ENCODE measurements around the gene ARHGAP27. TPM values are rescaled to one million over a fixed set of nuclear protein-coding genes. Genes with fewer than 3 reads are reported as not detected.

ARHGAP27 gene
- total RNA-seq, 4 donors from 2014 or later = 194 to 489 (median 294) TPM

- H3K36me3 ChIP-seq = no peaks in the 10 kb centered on the region
- H3K9me3 ChIP-seq = no peaks in the 10 kb centered on the region
- peak overlapping the region; percentile 17 to 71 (median 65) for H3K27ac ChIP-seq
- intact Hi-C loops (cut with DNase I; ENCODE audit: low total_unique reads) = no loop called here
- no peak for DNase-seq
- no peak overlapping the region for H3K4me3 ChIP-seq
- peaks cover 36 to 59% (median 42%) of the 10 kb centered on the region in 4 donors for H3K4me1 ChIP-seq
- in situ Hi-C loops (cut with MboI; ENCODE audit: low pct_ligation_motif_present in 1 of 4, low pct_unique_long_range_greater_than_20kb in 1 of 4, low sequenced_read_pairs in 3 of 4) = loop anchor here in 1 of 4 donors (25.0 kb wide), 1 partner anchor 158 kb away; no protein-coding TSS in a partner anchor
- 60 to 90% methylated on average over 1 to 52 of the region's 82 CpGs for whole genome bisulfite sequencing, 2 donors (ENCODE audit: low coverage in 1 of 2)
- TF ChIP-seq EP300 (IDR thresholded peaks at IDR 0.05; ENCODE audit: low read depth) = no peak
- no peak for TF ChIP-seq CTCF (IDR thresholded peaks at IDR 0.05)
- TF ChIP-seq POLR2AphosphoS5 (IDR thresholded peaks at IDR 0.05) = no peak
- no peak for TF ChIP-seq POLR2A (IDR thresholded peaks at IDR 0.05)
- H3K27me3 ChIP-seq = peaks cover 32% of the 10 kb centered on the region
Observed at GRCh38 chr17:45429339-45430005, 3.2 kb downstream of the ARHGAP27 start.

- Histone ChIP-seq H3K27ac (peak overlapping the region; percentile 64 to 71 (median 66)), H3K4me1 (peaks cover 36 to 59% (median 42%) of the 10 kb centered on the region in 4 donors), H3K36me3 (no peaks in the 10 kb centered on the region), H3K27me3 (peaks cover 32% of the 10 kb centered on the region), H3K4me3 (peak overlapping the region in 1 of 4 donors; percentile 5), H3K9me3 (no peaks in the 10 kb centered on the region)
- DNase-seq = no peak
- in situ Hi-C loops (cut with MboI; ENCODE audit: low pct_ligation_motif_present in 1 of 4, low pct_unique_long_range_greater_than_20kb in 1 of 4, low sequenced_read_pairs in 3 of 4) = loop anchor here in 1 of 4 donors (25.0 kb wide), 1 partner anchor 158 kb away; no protein-coding TSS in a partner anchor
- TF ChIP-seq POLR2AphosphoS5 (IDR thresholded peaks at IDR 0.05) = no peak
- TF ChIP-seq CTCF (IDR thresholded peaks at IDR 0.05) = no peak
- WGBS, 2 donors (ENCODE audit: low coverage in 1 of 2) = 53 to 54% methylated on average over 4 to 14 of the region's 15 CpGs
- intact Hi-C loops (cut with DNase I; ENCODE audit: low total_unique reads) = no loop called here
Observed at GRCh38 chr17:45428931-45429338, 3.7 kb downstream of the ARHGAP27 start.

GRCh38 chr17:45428050-45428617 is 4.5 kb downstream of the ARHGAP27 start:
- H3K4me1 ChIP-seq = peaks cover 32 to 56% (median 41%) of the 10 kb centered on the region in 4 donors
- intact Hi-C loops (cut with DNase I; ENCODE audit: low total_unique reads) = no loop called here
- in situ Hi-C loops (cut with MboI; ENCODE audit: low pct_ligation_motif_present in 1 of 4, low pct_unique_long_range_greater_than_20kb in 1 of 4, low sequenced_read_pairs in 3 of 4) = loop anchor here in 1 of 4 donors (25.0 kb wide), 1 partner anchor 159 kb away; no protein-coding TSS in a partner anchor

More at GRCh38 chr17:45428050-45428617, 4.5 kb downstream of the ARHGAP27 start:
- H3K4me3 ChIP-seq = peak overlapping the region in 1 of 4 donors; percentile 5
- peak overlapping the region; percentile 64 to 71 (median 66) for H3K27ac ChIP-seq
- H3K9me3 ChIP-seq = no peaks in the 10 kb centered on the region
- 1% methylated on average over 26 of the region's 26 CpGs; no CpG with 5 or more reads in 1 of the 2 donors for WGBS, 2 donors (ENCODE audit: low coverage in 1 of 2)
- peaks cover 32% of the 10 kb centered on the region for H3K27me3 ChIP-seq
- peak; percentile 84 for DNase-seq
- TF ChIP-seq EP300 (IDR thresholded peaks at IDR 0.05; ENCODE audit: low read depth) (no peak), POLR2AphosphoS5 (IDR thresholded peaks at IDR 0.05) (peak in 1 of 3 donors; percentile 42), CTCF (IDR thresholded peaks at IDR 0.05) (peak; percentile 98 to 100 (median 99))
- H3K36me3 ChIP-seq = no peaks in the 10 kb centered on the region
